Activated B cell treated with CpG ODN at 0.5 μM for 24 hours (primary cell): Measurements from ENCODE around the gene FGFBP2. TPM values are rescaled to one million over a fixed set of nuclear protein-coding genes. Genes with fewer than 3 reads are reported as not detected.

Experiments used
- ATAC-seq: fragments of 200-7000 bp; cut with Tn5 transposase; one replicate; pipeline ENCODE4 v1.10.0; 2021; ENCODE audit warnings: low read depth, mild to moderate bottlenecking, moderate library complexity
- CTCF ChIA-PET: fragments of 350-600 bp; sonication (Branson Sonifier 250); formaldehyde crosslinking; loops from one replicate; lab custom pipeline; 2021; ENCODE audit warnings: antibody characterized with exemption; lab: Charles Lee
- POLR2A ChIA-PET: fragments of 350-600 bp; sonication (Branson Sonifier 250); formaldehyde crosslinking; loops from one replicate; lab custom pipeline; 2021; ENCODE audit warnings: antibody characterized with exemption; lab: Charles Lee
- DNase-seq: peaks from one replicate; pipeline ENCODE4 v3.0.0; 2022
- H3K27ac Mint-ChIP-seq: one replicate; pipeline ENCODE4 v1.8.0; 2020; ENCODE audit warnings: mixed read lengths
- H3K27me3 Mint-ChIP-seq: one replicate; pipeline ENCODE4 v1.8.0; 2021; ENCODE audit warnings: mixed read lengths
- H3K36me3 Mint-ChIP-seq: one replicate; pipeline ENCODE4 v1.8.0; 2021; ENCODE audit warnings: low read depth, mixed read lengths
- H3K4me1 Mint-ChIP-seq: one replicate; pipeline ENCODE4 v1.8.0; 2021; ENCODE audit warnings: mixed read lengths
- H3K4me3 Mint-ChIP-seq: one replicate; pipeline ENCODE4 v1.8.0; 2020; ENCODE audit warnings: mild to moderate bottlenecking, mixed read lengths
- H3K9me3 Mint-ChIP-seq: one replicate; pipeline ENCODE4 v1.8.0; 2020; ENCODE audit warnings: mixed read lengths
- intact Hi-C: fragments of 100-400 bp; cut with micrococcal nuclease; formaldehyde crosslinking; loops from one replicate; pipeline ENCODE4 v1.15.1; 2024
- total RNA-seq: library from RNA; stranded (reverse); gene quantifications from 2 replicates; pipeline ENCODE4 v1.2.3, GENCODE V29; 2022
- TF ChIP-seq, protein P1 (sequence below): fragments of 200-600 bp; IDR thresholded peaks from one replicate; pipeline ENCODE4 v1.8.0; 2022; ENCODE audit warnings: antibody characterized with exemption, mild to moderate bottlenecking

FGFBP2 gene
- total RNA-seq, 1 donor from 2014 or later: 0.20 TPM

DNA sequence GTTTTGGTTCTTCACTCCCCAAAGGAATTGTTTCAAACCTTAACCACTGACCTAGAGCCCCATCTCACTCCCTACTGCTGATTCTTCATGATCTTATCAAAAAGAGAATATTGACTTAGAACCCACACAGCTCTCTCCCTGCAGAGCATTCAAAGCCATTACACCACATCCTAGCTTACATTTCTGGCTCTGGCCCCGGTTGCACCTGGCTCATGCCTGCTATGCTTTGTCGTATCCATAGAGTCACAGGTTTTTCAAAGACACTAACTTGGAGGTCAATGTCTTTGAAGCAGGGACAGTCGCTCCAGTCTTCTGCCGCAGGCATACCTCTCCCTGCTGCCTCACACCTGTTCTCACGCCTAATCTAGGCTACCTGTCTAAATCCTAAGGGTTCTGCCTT lies 42.7 kb upstream of the FGFBP2 start:
- peaks cover 6% of the 10 kb centered on the region for H3K27me3 Mint-ChIP-seq
- intact Hi-C loops: no loop called here
- no peak overlapping the region for H3K27ac Mint-ChIP-seq
- POLR2A ChIA-PET: no interaction called here
- no peaks in the 10 kb centered on the region for H3K4me1 Mint-ChIP-seq
- H3K36me3 Mint-ChIP-seq: no peaks in the 10 kb centered on the region
- H3K4me3 Mint-ChIP-seq: no peak overlapping the region
- CTCF ChIA-PET: interaction anchor here (1.0 to 6.4 kb wide), 3 partner anchors 10 to 200 kb away, joined by 4 to 53 read pairs (median 5); no protein-coding TSS in a partner anchor
- no peak for ATAC-seq
- no peak for DNase-seq
- no peaks in the 10 kb centered on the region for H3K9me3 Mint-ChIP-seq
- TF ChIP-seq, protein P1, sequence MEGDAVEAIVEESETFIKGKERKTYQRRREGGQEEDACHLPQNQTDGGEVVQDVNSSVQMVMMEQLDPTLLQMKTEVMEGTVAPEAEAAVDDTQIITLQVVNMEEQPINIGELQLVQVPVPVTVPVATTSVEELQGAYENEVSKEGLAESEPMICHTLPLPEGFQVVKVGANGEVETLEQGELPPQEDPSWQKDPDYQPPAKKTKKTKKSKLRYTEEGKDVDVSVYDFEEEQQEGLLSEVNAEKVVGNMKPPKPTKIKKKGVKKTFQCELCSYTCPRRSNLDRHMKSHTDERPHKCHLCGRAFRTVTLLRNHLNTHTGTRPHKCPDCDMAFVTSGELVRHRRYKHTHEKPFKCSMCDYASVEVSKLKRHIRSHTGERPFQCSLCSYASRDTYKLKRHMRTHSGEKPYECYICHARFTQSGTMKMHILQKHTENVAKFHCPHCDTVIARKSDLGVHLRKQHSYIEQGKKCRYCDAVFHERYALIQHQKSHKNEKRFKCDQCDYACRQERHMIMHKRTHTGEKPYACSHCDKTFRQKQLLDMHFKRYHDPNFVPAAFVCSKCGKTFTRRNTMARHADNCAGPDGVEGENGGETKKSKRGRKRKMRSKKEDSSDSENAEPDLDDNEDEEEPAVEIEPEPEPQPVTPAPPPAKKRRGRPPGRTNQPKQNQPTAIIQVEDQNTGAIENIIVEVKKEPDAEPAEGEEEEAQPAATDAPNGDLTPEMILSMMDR: no peak

DNA sequence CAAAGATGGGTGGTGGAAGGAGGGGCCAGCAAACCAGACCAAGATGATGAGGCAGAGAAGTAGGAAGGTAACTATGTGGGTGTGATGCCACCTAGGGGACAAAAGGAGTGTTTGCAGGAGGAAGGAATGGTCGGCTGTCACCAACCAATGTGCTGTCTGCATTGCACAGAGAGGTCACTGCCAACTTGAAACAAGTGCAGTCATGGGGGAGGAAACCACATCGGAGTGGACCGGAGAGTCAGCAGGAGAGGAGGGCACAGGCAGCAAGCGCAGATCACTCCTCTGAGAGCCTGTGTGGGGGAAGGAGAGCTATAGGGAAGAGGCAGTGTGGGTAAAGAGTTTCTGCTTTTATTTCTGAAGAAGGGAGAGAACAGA lies 38.5 kb upstream of the FGFBP2 start:
- ChIA-PET POLR2A (no interaction called here), CTCF (interaction anchor here (0.6 to 6.4 kb wide), 10 partner anchors 9 to 272 kb away, joined by 3 to 53 read pairs (median 6); partner anchors contain the start of gene FGFBP2)
- Mint-ChIP-seq H3K27ac (no peak overlapping the region), H3K27me3 (no peaks in the 10 kb centered on the region), H3K9me3 (no peaks in the 10 kb centered on the region), H3K4me3 (no peak overlapping the region), H3K36me3 (no peaks in the 10 kb centered on the region), H3K4me1 (no peaks in the 10 kb centered on the region)
- TF ChIP-seq, protein P1: no peak
- DNase-seq (peak; percentile 24), ATAC-seq (peak; percentile 88)
- intact Hi-C loops: loop anchor here (1.0 to 5.0 kb wide), 6 partner anchors 38 to 763 kb away; partner anchors contain the start of gene FGFBP2

DNA sequence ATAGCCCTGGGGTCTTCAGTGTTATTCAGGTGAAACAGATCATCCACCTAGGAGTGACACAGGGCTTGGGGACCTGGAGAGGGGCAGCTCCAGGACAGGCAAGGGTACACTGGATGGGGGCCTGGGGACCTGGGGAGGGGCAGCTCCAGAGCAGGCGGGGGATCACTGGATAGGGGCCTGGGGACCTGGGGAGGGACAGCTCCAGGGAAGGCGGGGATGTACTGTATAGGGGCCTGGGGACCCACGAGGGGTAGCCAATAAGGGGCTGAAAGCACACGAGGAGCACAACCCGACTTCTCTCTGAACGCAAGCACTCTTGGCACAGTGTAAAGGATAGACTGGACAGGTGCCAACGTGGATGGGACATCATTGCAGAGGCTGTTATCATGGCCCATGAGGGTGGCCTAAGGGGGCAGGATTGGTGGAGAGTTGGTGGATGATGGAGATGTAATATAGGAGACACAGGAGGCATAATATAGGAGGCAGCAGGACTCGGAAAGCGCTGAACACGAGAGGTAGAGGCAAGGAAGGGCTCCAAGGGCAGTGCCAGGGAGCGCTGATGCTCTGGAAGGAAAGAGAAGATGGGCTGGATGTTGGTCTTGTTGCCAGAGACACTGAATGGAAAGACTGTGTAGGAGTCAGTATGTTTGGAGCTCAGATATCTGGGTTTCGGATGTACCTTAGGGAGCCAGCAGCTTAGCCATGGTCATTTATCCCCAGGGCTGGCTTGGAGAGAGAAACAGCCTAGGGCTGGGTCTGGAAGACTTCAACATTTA lies 37.9 kb upstream of the FGFBP2 start:
- no peak for DNase-seq
- no peaks in the 10 kb centered on the region for H3K27me3 Mint-ChIP-seq
- no peaks in the 10 kb centered on the region for H3K9me3 Mint-ChIP-seq
- POLR2A ChIA-PET: no interaction called here
- TF ChIP-seq, protein P1: no peak
- no peak for ATAC-seq
- no peak overlapping the region for H3K27ac Mint-ChIP-seq
- no peaks in the 10 kb centered on the region for H3K36me3 Mint-ChIP-seq
- intact Hi-C loops: loop anchor here (1.0 to 5.0 kb wide), 6 partner anchors 38 to 762 kb away; partner anchors contain the start of gene FGFBP2
- CTCF ChIA-PET: interaction anchor here (0.6 to 6.4 kb wide), 10 partner anchors 8 to 272 kb away, joined by 3 to 53 read pairs (median 6); partner anchors contain the start of gene FGFBP2
- no peak overlapping the region for H3K4me3 Mint-ChIP-seq
- H3K4me1 Mint-ChIP-seq: no peaks in the 10 kb centered on the region

DNA sequence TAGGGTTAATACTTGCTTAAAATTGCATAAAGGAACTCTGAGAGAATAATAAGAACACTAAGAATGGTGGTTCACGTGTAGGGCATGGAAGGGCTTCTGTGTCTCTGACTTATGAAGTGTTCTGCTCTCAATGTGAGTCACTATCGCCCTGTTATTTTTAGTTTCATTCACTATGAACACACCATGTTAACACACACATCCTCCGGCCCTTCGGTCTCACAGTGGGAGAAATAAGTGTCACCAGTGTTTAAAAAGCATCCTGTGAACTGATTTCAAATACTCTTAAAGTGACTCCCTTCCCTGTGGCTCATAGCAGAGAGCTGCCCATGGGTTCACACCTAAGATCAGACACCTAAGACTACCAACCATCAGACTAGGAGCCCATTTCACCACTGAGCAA lies 33.8 kb upstream of the FGFBP2 start:
- Mint-ChIP-seq H3K27me3 (peaks cover 5% of the 10 kb centered on the region), H3K4me3 (no peak overlapping the region), H3K4me1 (no peaks in the 10 kb centered on the region), H3K36me3 (no peaks in the 10 kb centered on the region), H3K27ac (no peak overlapping the region), H3K9me3 (no peaks in the 10 kb centered on the region)
- CTCF ChIA-PET: interaction anchor here (1.6 kb wide), 1 partner anchor 114 kb away, joined by 6 read pairs; no protein-coding TSS in a partner anchor
- POLR2A ChIA-PET: no interaction called here
- ATAC-seq (no peak), DNase-seq (no peak)
- TF ChIP-seq, protein P1: no peak
- intact Hi-C loops: no loop called here

DNA sequence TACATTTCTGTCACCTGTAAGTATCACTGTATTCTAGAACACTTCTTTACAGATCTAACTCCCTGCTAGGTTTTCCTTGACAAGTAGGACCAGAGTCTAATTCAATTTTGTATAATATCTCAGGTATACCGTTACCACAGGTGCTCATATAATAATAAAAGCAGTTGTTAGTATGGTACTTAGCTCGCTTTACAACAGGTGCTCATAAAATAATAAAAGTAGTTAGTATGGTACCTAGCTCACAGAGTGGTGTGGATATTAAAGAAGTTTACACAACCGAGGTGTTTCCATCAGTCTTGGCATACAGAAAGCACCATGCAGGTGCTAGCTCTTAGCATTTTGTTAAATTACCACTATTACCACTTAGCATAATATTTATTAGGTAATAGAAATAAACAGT lies 32.9 kb upstream of the FGFBP2 start:
- Mint-ChIP-seq H3K4me1 (no peaks in the 10 kb centered on the region), H3K27me3 (peaks cover 5% of the 10 kb centered on the region), H3K4me3 (no peak overlapping the region), H3K27ac (no peak overlapping the region), H3K36me3 (no peaks in the 10 kb centered on the region), H3K9me3 (no peaks in the 10 kb centered on the region)
- ChIA-PET POLR2A (no interaction called here), CTCF (interaction anchor here (1.4 to 1.6 kb wide), 2 partner anchors 10 to 113 kb away, joined by 5 to 6 read pairs; no protein-coding TSS in a partner anchor)
- TF ChIP-seq, protein P1: no peak
- no peak for ATAC-seq
- intact Hi-C loops: no loop called here
- DNase-seq: no peak
